CD4-positive, alpha-beta T cell treated with Interleukin-17A for 1 hour (primary cell): Measurements from ENCODE around the gene SEPTIN1.
A peak's percentile ranks its signal among the peaks of the same experiment; 100 is the strongest.

ENCODE experiments used
- DNase-seq: peaks from one replicate; pipeline ENCODE4 v3.0.0-alpha.2; 2020

SEPTIN1 gene

DNA sequence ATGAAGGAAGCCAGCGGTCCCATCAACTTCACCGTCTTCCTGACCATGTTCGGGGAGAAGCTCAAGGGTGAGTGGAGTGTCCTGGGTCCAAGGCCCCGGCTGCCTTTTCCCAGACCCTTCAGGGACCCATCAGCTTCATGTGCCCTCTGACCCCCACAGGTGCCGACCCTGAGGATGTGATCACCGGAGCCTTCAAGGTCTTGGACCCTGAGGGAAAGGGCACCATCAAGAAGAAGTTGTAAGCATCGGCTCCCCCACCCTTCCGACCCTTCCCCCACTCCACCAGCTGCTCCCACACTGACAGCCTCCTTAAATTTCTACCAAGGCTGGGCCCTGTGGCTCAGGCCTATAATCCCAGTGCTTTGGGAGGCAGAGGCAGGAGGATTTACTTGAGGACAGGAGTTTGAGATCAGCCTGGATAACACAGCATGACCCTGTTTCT, 5.9 kb downstream of the SEPTIN1 start:
- DNase-seq, result no peak

DNA sequence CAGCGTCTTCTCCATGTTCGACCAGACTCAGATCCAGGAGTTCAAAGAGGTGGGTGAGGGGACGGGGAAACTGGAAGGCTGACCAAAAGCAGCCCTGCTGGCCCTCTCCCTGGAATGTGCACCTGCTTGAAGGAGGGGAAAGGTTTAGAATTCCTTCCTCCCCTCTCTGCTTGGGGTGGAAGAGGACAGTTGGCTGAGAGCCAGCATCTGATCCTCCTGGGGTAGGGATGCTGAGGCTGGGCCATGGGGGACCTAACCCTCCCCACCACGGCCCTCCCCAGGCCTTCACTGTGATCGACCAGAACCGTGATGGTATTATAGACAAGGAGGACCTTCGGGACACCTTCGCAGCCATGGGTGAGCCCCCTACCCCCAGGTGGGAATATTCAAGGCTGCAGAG, 6.5 kb downstream of the SEPTIN1 start:
- DNase-seq, result no peak

DNA sequence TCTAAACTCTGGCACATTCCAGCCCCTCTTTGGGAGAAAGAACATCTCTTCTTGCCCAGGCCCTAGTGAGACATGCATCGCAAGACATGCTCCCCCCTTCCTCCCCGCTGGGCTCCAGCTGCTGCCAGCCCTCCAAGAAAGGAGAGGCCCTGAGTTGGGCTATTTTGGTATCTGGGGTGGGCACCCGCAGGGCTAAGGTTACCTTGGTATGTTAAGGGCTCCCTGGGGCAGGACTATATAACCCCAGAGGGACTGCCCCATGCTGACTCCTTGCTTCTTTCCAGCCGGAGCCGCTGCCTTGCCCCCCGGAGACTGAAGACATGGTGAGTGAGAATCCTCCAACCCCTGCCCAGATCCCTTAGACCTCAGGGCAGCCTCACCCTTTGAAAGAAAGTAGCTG, 7.8 kb downstream of the SEPTIN1 start, which contains the start of gene MYL11:
TSS of gene MYL11 (plus strand) at position 265 of the 400 bp plus-strand sequence. CDS start at position 321, 56 bp downstream.
- DNase-seq, result no peak

DNA sequence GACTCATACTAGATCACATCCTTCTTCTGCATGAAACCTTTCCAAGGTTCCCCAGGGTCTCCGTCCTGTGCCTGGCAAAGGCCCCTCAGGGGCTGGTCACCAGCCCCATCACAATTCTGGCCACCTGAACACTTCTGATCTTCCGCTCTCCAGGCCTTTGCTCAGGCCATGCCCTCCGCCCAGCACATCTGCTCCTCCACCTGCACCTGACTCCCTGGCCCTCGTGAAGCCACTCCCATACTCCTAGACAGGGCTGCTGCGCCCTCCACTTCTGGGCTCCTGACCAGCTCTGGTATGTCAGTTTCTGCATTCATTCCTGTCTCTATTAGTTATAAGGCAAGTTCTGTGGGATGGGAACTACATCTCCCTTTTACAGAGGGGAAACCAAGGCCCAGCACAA, 9.6 kb downstream of the SEPTIN1 start:
- no peak for DNase-seq

DNA sequence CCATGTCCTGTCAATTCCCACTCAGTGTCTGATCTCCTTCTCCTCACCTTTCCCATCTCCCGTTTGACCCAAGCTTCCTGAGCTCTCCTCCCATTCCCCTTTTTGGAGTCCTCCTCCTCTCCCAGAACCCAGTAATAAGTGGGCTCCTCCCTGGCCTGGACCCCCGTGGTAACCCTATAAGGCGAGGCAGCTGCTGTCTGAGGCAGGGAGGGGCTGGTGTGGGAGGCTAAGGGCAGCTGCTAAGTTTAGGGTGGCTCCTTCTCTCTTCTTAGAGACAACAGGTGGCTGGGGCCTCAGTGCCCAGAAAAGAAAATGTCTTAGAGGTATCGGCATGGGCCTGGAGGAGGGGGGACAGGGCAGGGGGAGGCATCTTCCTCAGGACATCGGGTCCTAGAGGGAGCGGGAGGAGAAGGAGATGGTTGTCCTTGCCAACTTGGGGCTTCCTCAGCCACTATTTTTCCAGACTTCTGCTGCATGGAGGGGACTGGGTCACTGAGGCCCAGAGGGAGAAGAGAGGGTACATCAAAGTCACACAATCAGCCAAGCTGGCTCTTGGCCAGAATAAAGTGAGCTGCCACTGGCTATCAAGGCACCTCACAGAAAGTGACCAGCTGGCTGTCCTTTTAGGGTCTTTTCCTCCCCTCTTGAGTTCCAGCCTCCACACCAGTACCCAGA, 10.2 kb downstream of the SEPTIN1 start:
- no peak for DNase-seq

DNA sequence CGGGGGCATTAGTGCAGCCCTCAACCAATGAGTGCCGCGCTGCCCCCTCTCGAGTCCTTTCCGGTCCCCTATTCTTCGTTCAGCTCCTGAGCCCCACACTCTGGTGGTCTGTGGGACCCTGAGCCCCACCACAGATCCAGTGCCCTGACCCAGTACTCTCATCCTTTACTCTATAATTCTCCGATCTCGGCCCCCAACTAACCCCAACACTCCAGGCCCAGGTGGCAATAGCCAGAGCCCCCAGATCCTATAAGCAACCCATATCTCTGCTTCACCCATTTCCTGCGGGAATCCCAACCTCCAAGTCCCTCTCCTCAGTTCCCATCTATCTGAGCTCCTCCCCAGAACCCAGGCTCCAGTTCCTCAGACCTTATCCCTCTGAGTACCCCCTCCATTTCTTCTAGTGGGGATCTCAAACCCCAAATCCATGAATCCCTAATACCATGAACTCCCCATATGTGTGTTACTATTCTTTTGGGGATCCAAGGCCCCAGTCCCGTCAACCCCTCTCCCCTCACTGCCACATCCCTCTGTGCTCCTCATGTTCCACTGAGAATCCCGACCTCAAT, 11.0 kb downstream of the SEPTIN1 start:
- DNase-seq, result no peak

DNA sequence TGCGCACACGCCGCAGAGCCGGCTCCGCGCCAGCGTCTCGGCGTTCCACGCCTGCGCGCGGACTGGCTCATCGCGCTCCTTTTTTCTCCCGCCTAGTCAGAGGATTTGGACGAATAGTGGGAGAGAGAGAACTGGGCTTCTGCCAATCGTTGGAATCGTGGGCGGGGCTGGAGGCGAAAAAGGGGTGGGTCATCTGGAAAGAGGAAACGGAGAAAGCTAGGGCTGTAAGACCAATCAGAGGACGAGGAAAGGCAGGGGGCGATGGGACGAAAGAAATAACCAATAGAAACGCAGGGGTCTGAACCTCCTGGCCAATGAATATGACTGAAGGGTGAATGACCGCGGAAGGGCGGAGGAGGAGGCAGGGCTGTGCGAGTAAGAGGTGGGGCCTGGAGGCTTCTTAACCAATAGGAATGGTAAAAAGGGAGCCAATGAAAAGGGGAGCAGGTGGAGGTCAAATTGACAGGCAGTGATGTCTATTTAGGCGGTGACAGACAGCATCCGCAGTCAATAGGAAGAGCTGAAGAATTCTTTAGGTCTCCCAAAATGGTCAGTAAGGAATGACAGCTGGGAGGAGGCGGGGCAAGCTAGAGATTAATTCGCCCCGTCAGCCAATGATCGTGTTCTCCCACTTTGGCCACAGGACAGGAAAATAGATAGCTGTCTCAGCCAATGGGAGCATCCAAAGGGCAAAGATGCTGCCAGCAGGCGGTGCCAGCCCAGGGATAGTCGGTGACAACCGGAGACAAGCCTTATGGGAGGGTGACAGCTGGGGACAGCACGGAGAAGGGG, 11.7 kb downstream of the SEPTIN1 start, which contains the start of gene TBC1D10B:
TSS of gene TBC1D10B (minus strand) at position 39 of the 792 bp plus-strand sequence. CDS start 311 bp downstream, outside the sequence.
- peak; percentile 100 for DNase-seq

DNA sequence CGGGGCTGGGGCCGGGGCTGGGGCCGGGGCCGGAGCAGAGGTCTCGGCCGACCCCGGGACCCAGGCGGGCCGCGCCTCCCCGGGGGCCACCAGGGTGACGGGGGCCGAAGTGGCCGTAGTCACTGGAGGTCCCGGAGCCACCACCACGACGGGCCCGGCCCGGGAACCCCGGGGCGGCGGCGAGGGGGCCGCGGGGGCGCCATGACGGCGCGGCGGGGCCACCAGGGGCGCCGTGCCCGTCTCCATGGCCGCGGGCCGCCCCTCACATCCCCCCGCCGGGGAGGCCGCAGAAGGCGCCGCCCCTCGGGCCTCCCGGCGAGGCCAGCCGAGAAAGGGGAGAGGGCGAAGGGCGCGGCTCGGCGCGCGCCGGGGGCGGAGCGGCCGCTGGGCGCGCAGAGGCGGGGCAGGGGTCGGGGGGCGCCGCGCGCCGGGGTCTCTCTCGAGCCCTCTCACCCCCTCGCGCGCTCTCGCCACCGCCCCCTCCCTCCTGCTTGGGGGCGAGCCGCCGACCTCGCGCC, 12.4 kb downstream of the SEPTIN1 start:
- DNase-seq, result no peak

DNA sequence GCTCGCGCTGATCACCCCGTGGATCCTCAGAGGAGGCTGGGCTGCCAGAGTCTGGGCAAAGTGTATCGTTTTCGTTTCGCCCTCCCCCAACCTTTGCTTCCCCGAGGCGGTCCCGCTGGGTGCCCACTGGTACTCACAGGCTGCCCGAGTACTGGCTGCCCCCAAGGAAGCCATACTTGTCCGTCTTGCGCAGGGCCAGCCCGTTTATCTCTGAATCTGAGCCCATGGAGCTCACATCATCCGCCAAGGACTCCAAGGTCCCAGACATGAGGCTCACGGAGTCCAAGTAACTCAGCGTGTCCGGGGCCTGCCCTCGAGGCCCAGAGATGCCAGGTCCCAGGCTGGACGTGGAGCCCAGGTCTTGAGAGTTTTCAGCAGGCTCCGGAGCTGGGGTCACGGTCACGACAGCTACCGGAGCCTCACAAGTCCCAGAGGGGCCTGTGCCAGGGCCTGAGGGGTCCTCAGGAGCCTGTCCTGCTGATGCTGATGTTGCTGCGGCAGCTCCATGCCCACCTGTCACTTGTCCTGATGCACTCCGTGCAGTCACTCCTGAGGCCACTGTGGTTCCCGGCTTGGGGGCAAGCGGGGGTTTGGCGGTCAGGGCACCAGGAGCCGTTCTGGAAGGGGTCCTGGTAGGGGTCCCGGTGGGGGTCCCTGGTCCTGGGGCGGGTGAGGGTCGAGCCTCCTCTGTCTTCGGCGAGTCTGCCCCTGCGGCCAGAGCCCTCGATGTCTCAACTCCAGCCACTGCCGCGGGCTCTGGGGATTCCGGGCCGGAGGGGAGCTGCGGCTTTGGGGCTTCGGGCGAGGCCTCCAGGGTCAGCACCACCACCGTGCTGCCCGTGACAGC, 13.0 kb downstream of the SEPTIN1 start:
- DNase-seq, result no peak

DNA sequence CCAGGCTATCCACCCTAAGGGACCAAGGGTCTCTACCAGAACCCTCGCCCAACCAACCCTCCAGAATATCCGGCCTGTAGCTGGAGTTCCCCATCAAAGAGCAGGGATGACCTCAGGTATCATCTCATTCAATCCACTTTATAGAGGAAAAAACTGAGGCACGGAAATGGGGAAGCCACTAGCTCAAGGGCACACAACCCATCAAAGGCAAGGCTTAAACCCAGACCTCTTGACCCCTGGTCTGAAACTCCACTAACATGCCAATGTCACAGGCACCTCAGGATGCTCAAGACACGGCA, 13.6 kb downstream of the SEPTIN1 start:
- DNase-seq, result no peak

DNA sequence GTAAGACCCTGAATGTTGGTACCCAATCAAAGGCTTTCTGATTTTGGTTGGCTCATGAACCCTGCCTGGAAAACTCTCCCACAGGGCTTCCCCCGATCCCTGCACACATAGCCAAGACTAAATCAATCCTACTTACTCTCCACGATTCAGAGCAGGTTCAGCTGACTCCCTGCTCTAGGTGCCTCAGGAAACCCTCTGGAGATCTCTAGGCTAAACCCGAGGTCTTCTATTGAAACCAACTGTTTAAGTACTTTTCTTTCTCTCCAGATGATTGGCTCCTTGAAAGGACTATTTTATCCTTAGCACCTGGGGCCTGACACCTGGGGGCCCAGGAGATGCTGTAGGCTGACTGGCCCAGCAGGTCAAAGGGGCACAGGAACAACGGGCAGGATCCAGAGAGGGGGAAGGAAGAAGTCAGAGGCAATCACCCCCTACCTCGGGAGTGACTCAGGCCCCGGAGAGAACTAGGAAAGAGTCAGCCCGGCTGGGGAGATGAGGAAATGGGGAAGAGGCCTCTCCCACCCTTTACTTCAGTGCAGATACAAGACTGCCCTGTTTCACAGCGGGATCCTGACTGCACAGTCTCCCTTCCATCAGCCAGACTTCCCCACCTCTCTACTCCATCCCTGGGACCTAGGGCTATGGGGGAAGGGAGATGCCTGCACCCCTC, 14.1 kb downstream of the SEPTIN1 start:
- no peak for DNase-seq

DNA sequence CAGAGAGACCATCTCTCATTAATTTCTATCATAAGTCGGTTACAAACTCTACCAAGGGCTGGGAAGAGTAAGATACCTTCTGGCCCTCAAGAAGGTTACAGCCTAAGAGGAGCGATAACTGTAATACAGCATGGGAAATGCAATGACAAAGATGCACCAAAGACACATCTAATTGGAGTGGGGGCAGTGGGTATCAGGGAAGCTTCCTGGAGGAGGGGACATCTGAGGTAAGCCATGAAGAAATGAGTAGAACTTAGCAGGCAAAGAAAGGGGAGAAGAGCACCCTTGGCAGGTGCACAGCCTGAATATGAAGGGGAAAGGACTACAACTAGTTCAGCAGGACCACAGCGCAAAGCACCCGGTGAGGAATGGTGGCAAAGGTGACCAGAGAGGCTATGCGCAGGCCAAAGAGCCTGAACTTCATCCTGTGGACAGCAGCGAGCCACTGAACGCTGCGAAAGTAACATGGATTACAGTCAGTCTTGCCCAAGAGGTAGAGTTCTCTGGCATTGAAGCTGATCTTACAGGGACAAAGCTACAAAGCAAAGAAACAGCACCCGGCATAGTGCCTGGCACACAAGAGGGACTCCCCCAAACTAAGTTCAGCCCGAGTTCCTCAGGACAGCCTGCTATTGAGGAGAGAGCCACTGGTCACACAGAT, 14.9 kb downstream of the SEPTIN1 start:
- DNase-seq, result no peak

DNA sequence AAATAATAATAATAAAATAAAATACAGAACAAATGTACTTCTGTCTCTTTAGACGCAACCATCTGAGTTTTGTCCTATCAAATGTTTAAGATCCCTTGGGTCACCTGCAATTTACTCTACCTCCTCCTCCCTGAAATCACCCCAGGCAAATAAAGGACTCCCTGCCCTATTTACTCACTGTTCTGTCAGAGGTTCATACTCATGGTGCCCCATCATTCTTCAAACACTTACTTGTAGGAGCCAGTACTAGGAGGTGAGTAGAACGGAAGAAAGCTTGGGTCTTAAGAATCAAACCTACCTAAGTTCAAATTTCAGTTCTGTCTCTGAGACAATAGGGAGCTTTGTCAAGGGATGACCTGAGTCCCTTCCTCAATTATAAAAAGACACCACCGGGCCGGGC, 15.8 kb downstream of the SEPTIN1 start:
- DNase-seq, result no peak

DNA sequence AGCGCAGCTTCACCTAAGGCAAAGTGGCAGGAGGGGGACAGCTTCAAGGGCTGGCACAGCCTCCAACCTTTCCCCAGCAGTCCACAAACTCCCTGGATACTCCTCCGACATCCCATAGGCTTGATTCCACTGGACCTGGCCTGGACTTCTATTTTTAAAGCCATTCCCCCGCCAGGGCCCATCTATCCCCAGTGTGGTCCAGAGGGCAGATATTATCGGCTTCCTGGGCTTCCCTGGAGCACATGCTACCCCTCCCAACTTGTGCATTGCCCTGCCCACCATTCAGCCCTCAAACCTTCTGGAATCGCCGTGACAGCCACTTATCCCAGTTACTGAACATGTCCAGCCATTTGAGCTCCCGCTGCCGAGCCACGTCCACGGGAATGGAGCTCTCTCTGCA, 17.2 kb downstream of the SEPTIN1 start:
- DNase-seq, result no peak

DNA sequence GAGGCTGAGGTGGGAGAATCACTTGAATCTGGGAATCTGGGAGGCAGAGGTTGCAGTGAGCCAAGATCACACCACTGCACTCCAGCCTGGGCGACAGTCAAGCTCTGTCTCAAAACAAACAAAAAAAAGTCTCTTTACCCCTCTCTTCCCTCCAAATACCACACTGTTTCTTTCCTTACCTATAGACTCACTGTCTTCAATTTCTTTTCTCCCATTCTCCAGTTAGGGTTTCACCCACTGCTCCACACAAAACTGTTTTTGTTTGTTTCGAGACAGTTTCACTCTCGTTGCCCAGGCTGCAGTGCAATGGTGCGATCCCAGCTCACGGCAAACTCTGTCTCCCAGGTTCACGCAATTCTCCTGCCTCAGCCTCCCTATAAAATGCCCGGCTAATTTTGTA, 21.2 kb downstream of the SEPTIN1 start:
- DNase-seq, result no peak

DNA sequence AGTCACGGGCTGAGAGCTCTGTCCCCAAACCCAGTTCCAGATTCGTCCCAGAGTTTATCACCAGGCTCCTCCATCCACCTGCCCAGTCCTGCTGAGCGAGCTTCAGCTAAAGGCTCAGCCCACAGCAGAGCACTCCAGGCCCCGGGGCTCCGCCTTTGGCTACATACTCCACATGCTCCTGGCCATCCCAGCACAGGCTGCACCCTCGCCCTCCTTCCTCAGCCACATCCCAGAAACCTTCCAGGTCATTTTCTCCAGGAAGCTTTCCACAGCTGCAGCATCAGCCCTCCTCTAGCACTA, 22.5 kb downstream of the SEPTIN1 start:
- no peak for DNase-seq

DNA sequence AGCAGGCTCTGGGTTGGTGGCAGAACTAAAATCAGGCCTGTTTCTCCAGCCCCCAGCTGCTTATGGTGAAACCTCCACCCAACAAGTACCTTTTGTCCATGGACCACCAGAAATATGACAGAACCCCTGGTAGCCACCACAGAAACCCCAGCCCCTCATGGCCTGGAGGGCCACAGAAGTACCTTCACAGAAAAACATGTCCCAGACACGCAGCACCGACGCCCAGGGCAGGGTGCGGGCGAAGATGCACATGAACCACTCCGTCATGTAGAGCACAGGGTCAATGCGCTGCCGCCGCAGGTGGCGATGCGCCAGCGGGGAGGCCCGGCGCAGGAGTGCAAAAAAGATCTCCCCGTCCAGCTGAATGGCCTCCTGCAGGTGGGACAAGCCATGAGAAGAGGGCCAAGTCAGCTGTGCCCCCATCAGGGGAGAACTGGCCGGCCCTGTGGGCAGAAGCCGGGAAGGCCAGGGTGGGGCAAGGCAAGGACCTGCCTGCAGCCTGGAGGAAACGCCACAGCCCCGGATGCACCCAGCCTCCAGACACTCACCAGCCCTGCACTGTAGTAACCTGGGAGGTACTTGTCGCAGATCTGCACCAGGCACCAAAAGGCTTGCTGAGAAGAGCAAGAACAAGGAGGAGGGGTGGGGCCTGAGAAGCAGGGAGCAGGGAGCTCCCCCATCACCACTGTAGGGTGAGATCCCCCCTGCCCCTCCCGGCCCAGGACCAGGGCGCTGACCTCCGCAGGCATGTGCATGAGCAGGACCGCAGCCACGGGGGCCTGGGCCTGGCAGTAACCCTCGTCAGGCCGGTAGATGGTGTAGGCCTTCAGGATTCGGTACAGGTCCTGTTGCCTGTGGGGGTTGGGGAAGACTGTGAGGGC, 23.1 kb downstream of the SEPTIN1 start:
- DNase-seq, result no peak

DNA sequence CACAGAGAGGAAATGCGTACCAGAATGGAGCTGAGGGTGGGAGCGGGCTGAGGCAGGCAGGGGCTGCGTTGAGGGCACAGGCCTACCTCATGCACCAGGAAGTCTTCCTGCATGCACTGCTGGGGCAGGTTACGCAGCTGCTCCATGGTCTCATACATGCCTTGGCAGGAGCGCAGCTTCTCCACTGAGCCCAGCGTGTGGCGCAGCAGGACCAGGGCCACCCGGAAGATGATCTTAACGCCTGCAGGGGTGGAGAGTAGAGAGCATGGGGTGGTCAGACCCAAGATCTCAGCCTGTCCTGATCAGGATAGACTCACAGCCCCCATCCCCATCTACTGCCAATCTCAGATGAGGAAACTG, 23.8 kb downstream of the SEPTIN1 start:
- no peak for DNase-seq

DNA sequence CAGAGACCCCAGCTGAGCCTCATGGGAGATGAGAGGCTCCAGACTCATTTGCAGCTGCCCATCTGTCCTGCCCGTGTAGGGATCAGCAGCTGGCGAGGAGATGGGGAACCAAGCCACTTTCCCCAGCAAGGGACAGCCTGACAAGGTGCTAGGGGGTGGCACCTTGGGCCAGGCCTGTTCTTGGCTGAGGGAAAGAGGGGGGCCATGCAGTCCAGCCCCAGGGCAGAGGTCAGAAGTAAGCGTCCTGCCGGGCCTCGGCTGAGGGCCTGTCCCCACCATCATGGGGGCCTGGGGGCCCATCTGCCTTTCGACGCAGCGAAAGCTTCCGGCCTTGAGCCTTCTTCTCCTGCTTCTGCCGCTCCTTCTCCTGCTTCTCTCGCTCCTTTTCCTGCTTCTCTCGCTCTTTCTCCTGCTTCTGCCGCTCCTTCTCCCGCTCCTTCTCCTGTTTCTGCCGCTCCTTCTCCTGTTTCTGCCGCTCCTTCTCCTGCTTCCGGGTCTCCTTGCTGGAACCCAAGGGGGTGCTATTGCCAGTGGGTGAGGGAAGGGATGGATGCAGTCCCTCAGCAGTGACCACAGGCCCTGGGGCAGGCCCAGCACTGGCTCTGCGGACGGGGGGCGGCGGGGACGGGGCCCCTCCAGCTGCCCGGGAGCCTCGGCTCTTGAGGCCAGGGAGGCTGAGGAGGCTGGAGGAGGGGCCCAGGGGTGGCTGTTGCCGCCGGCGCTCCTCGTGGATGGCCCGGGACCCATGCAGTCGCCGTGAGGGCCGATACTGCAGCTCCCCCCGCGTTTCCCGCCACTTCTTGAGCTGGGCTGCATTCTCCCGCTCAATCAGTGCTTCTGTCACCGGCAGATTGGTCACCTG, 24.4 kb downstream of the SEPTIN1 start:
- no peak for DNase-seq

DNA sequence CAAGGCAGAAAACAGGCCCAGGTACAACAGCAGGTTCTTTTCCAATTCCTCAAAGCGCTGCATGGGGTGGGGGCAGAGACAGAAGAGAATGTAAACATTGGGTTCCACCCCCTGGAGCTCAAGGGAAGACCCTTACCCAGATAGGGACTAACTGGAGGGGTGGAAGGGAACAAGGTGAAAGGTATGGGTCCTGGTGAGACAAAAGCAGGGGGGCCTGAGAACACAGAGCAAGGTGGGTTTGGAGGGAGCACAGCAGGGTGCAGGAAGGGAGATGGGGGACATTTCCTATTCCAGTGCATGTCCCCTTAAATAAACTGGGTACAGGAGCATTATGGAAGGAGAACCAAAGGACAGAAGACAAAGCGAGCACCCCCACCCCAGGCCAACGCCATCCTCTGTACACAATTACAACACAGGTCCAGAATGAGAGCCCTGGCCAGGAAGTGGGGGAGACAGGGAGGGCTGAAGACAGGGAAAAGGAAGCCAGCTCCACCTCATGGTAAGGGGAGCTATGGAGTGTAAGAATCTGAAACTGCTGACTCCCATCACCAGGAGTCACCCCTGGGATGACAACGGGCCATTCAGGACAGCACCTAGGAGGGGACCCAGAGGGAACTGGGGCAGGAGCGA, 25.2 kb downstream of the SEPTIN1 start:
- DNase-seq, result no peak
